ENCODE measurements around the gene OPCML.

DNA sequence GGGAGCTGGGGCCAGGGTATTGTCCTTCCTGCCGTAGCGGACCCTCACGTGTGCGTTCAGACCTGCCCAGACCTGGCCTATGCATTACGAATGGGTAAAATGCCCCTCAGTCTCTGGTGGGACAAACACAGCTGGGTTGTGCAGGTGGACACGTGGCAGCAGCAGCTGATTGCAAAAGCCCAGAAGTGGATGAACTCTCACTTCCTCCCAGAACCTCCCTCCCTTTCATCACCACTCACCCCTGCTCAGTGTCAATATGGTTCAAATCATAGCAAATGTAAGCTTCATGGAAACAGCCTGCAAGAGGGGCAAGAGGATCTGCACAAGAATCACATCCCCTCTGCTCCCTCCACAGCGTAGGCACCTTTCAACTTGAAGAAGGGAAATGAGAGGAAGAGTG, 352.1 kb downstream of the OPCML start:
- TF ChIP-seq, protein P1, sequence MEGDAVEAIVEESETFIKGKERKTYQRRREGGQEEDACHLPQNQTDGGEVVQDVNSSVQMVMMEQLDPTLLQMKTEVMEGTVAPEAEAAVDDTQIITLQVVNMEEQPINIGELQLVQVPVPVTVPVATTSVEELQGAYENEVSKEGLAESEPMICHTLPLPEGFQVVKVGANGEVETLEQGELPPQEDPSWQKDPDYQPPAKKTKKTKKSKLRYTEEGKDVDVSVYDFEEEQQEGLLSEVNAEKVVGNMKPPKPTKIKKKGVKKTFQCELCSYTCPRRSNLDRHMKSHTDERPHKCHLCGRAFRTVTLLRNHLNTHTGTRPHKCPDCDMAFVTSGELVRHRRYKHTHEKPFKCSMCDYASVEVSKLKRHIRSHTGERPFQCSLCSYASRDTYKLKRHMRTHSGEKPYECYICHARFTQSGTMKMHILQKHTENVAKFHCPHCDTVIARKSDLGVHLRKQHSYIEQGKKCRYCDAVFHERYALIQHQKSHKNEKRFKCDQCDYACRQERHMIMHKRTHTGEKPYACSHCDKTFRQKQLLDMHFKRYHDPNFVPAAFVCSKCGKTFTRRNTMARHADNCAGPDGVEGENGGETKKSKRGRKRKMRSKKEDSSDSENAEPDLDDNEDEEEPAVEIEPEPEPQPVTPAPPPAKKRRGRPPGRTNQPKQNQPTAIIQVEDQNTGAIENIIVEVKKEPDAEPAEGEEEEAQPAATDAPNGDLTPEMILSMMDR (optimal IDR thresholded peaks at IDR 0.05 in 1 of 3, IDR thresholded peaks at IDR 0.05 in 1 of 3, conservative IDR thresholded peaks at IDR 0.05 in 1 of 3; ENCODE audit: extremely low read depth in 1 of 3, insufficient read depth in 2 of 3, low read length in 3 of 3), result no peak
- TF ChIP-seq EZH2 (IDR thresholded peaks at IDR 0.05; ENCODE audit: low read length), result no peak

Measured in keratinocyte (primary cell).